Adrenal gland (tissue), 5 donors: ENCODE results near the gene CXXC1.
"Not testable (repeated sequence)": the region's sequence is repeated elsewhere in the genome, so short reads cannot be mapped to it uniquely, and the experiment has no call there.

Experiments
- POLR2A ChIP-seq, 2 donors: fragments of 450-650 bp; IDR thresholded peaks; one replicate each; pipeline ENCODE4 v1.6.1; 2017; ENCODE audit warnings: antibody characterized with exemption in 2 of 2, mild to moderate bottlenecking in 2 of 2, moderate library complexity in 1 of 2
- TF ChIP-seq, protein P1 (sequence below), 6 experiments: fragments of 450-650 bp in 4 of 6; fragments of 200-600 bp in 2 of 6; sonication (generic) in 1 of 6; IDR thresholded peaks; 1 replicate in 5 of 6; 2 replicates in 1 of 6; pipeline versions ENCODE4 v1.5.1 to v1.8.0; 2016 to 2021; ENCODE audit warnings: antibody characterized with exemption in 6 of 6, mild to moderate bottlenecking in 2 of 6, moderate library complexity in 1 of 6
- donor health status: DM: no; HTN: no; CAD: no.

DNA sequence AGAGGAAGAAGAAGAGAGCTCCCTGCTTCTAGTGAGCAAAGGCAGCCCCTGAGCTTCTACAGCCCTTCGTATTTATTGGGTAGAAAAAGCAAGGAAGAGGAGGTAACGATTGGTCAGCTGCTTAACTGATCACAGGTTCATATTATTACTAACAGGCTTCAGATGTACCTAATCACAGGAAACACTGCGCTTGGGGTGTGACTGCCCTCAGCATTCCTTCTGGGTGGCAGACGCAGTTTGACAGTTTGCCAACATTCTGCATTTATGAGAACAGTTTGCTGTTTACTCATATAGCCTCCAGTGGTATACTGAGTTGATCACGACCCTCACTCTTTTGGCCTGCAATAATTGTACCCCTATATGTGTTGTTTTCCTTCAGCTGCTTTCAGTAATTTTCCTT, 21.4 kb upstream of the CXXC1 start:
- TF ChIP-seq, protein P1, sequence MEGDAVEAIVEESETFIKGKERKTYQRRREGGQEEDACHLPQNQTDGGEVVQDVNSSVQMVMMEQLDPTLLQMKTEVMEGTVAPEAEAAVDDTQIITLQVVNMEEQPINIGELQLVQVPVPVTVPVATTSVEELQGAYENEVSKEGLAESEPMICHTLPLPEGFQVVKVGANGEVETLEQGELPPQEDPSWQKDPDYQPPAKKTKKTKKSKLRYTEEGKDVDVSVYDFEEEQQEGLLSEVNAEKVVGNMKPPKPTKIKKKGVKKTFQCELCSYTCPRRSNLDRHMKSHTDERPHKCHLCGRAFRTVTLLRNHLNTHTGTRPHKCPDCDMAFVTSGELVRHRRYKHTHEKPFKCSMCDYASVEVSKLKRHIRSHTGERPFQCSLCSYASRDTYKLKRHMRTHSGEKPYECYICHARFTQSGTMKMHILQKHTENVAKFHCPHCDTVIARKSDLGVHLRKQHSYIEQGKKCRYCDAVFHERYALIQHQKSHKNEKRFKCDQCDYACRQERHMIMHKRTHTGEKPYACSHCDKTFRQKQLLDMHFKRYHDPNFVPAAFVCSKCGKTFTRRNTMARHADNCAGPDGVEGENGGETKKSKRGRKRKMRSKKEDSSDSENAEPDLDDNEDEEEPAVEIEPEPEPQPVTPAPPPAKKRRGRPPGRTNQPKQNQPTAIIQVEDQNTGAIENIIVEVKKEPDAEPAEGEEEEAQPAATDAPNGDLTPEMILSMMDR (IDR thresholded peaks at IDR 0.05) = not testable (repeated sequence)
- TF ChIP-seq POLR2A (IDR thresholded peaks at IDR 0.05) = not testable (repeated sequence)
